Activated CD4-positive, alpha-beta T cell treated with anti-CD3 and anti-CD28 coated beads, Interleukin-2, amount 10 ng/mL, durations not matched to agents 7 days and 5 days (primary cell): ENCODE measurements around the gene ATP8B1. TPM values are rescaled to one million over a fixed set of nuclear protein-coding genes. Genes with fewer than 3 reads are reported as not detected.

Source experiments
- CTCF ChIA-PET: fragments of 350-600 bp; sonication (Branson Sonifier 250); formaldehyde crosslinking; loops from one replicate; lab custom pipeline; 2021; ENCODE audit warnings: antibody characterized with exemption; lab: Charles Lee
- POLR2A ChIA-PET: fragments of 350-600 bp; sonication (Branson Sonifier 250); formaldehyde crosslinking; loops from one replicate; lab custom pipeline; 2021; ENCODE audit warnings: antibody characterized with exemption; lab: Charles Lee
- DNase-seq: peaks from one replicate; pipeline ENCODE4 v3.0.0-alpha.2; 2020
- H3K27ac Mint-ChIP-seq: one replicate; pipeline ENCODE4 v1.8.0; 2021; ENCODE audit warnings: mild to moderate bottlenecking, moderate library complexity, mixed read lengths
- H3K27me3 Mint-ChIP-seq: one replicate; pipeline ENCODE4 v1.8.0; 2021; ENCODE audit warnings: mixed read lengths
- H3K36me3 Mint-ChIP-seq: one replicate; pipeline ENCODE4 v1.8.0; 2021; ENCODE audit warnings: low read depth, mixed read lengths
- H3K4me1 Mint-ChIP-seq: one replicate; pipeline ENCODE4 v1.8.0; 2021; ENCODE audit warnings: mixed read lengths
- H3K4me3 Mint-ChIP-seq: one replicate; pipeline ENCODE4 v1.8.0; 2021; ENCODE audit warnings: mild to moderate bottlenecking, moderate library complexity, mixed read lengths
- H3K9me3 Mint-ChIP-seq: one replicate; pipeline ENCODE4 v1.8.0; 2021; ENCODE audit warnings: mixed read lengths
- total RNA-seq, 2 experiments: library from RNA; stranded (reverse); gene quantifications; one replicate each; pipeline ENCODE4 v1.2.3, GENCODE V29; 2021

The ATP8B1 gene
- total RNA-seq, 2 experiments from 2014 or later, result not detected

DNA sequence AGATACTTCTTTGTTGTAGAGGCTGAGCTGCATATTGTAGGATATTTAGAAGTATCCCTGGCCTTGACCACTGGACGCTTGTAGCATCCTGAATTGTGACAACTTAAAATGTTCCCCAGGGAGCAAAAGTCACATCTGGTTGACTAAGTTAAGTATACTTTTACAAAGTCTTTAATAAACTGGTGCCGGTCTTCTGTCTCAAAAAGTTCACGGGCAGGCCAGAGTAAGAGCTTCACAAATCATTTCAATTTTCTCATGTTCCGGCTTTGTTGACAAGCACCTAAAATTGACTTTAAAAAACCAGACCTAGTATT lies 18.4 kb downstream of the ATP8B1 start:
- H3K36me3 Mint-ChIP-seq, result no peaks in the 10 kb centered on the region
- H3K27me3 Mint-ChIP-seq, result no peaks in the 10 kb centered on the region
- H3K9me3 Mint-ChIP-seq, result no peaks in the 10 kb centered on the region
- H3K4me3 Mint-ChIP-seq, result no peak overlapping the region
- no peak overlapping the region for H3K27ac Mint-ChIP-seq
- H3K4me1 Mint-ChIP-seq, result peaks cover 8% of the 10 kb centered on the region
- DNase-seq, result no peak
- ChIA-PET CTCF (interaction anchor here (1.4 kb wide), 1 partner anchor 15 kb away, joined by 3 read pairs; no protein-coding TSS in a partner anchor), POLR2A (no interaction called here)

DNA sequence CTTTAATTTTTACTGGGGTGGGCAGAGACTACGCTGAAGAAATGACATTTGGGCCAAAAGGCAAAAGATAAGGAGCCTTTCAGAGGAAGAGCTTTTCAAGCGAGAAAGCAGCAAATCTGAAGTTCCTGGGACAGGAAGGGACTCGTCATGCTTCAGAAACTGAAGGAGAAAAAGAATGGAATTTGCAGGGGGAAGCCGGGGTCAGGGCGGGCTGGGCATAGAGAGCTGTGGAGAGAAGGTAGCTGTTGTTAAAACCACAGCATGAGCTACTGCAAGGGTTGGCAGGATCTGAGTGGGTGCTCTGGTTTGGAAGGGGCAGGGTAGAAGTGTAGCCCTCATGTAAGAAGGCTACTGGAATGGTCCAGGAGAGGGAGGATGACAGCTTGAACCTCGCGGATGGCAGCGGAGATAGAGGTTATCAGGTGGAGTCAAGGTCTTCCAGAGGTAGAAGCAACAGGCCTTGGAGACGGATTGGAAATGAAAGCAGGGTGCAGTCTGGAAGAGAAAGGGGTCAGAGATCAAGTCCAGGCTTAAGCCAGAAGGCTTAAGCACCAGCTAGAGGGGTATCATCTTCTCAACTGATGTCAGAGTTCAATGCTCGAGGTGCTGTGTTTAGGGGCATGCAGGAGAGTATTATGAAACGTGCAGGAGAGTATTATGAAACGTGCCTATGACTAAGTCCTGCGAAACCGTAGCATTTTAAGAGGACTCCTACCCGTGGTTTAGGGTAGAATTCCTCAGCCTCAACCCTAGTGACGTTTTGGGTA lies 18.9 kb downstream of the ATP8B1 start:
- peaks cover 8% of the 10 kb centered on the region for H3K4me1 Mint-ChIP-seq
- DNase-seq, result no peak
- ChIA-PET POLR2A (no interaction called here), CTCF (interaction anchor here (0.7 to 1.4 kb wide), 2 partner anchors 15 to 126 kb away, joined by 3 read pairs; no protein-coding TSS in a partner anchor)
- no peak overlapping the region for H3K27ac Mint-ChIP-seq
- H3K36me3 Mint-ChIP-seq, result no peaks in the 10 kb centered on the region
- no peaks in the 10 kb centered on the region for H3K27me3 Mint-ChIP-seq
- no peaks in the 10 kb centered on the region for H3K9me3 Mint-ChIP-seq
- no peak overlapping the region for H3K4me3 Mint-ChIP-seq

- Mint-ChIP-seq H3K36me3 (no peaks in the 10 kb centered on the region), H3K27me3 (no peaks in the 10 kb centered on the region), H3K4me3 (no peak overlapping the region), H3K27ac (no peak overlapping the region), H3K4me1 (peaks cover 8% of the 10 kb centered on the region), H3K9me3 (no peaks in the 10 kb centered on the region)
- no peak for DNase-seq
- ChIA-PET POLR2A (no interaction called here), CTCF (interaction anchor here (1.1 kb wide), 1 partner anchor 15 kb away, joined by 3 read pairs; no protein-coding TSS in a partner anchor)
Measured at GRCh38 chr18:57782049-57782448, 21.1 kb downstream of the ATP8B1 start.

DNA sequence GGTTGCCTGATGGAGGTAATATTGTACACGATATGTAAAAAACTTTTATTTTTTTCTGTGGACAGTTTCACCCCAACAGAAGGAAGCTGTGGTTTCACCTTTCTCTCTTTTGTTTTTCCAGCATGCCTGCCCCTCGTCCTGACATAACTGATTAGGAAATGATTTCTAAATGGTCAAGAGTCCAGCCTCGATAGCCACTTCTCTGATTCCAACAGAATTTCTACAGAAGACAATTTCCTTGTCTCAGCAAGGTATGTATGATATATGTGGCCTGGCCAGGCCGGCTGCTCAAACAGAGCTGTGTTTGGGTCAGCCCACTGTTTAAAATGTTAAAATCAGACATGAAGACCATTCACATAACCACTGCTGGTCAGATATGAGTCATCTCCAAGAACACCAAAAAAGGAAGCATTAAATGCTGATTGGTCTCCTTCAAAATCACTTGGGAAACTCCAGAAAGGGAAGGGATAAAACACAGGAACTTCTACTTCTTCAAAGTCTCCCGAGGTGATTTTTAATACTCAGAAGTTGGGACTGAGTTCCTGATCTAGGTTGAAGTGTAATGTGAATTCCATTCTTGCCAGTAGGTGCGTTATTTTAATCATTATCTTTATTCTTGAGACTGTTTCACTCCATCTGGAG lies 22.3 kb downstream of the ATP8B1 start:
- Mint-ChIP-seq H3K4me1 (peaks cover 8% of the 10 kb centered on the region), H3K27me3 (no peaks in the 10 kb centered on the region), H3K9me3 (no peaks in the 10 kb centered on the region), H3K36me3 (no peaks in the 10 kb centered on the region), H3K4me3 (no peak overlapping the region), H3K27ac (no peak overlapping the region)
- ChIA-PET POLR2A (no interaction called here), CTCF (interaction anchor here (1.8 kb wide), 1 partner anchor 10 kb away, joined by 3 read pairs; no protein-coding TSS in a partner anchor)
- DNase-seq, result no peak

DNA sequence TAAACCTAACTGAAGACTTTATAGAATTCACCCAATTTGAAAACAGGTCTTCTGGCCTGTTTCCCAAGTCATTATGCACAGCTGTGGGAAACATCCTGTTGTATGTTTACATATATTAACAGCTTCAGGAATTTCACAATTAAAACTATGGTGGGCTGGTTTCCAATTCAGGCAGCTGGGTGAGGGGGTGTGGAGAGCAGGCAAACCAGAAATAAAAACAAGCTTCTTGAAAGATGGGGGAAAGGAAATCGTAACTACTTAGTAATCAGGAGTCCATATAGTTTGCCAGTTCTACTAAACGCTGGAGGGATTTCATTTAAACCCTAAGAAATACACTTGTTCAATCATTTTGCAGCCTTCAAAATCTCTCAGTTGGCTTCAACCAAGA lies 22.8 kb downstream of the ATP8B1 start:
- no peak for DNase-seq
- no peaks in the 10 kb centered on the region for H3K27me3 Mint-ChIP-seq
- H3K9me3 Mint-ChIP-seq, result no peaks in the 10 kb centered on the region
- H3K4me3 Mint-ChIP-seq, result no peak overlapping the region
- peaks cover 8% of the 10 kb centered on the region for H3K4me1 Mint-ChIP-seq
- ChIA-PET POLR2A (no interaction called here), CTCF (interaction anchor here (1.8 kb wide), 1 partner anchor 9 kb away, joined by 3 read pairs; no protein-coding TSS in a partner anchor)
- H3K36me3 Mint-ChIP-seq, result no peaks in the 10 kb centered on the region
- H3K27ac Mint-ChIP-seq, result no peak overlapping the region

DNA sequence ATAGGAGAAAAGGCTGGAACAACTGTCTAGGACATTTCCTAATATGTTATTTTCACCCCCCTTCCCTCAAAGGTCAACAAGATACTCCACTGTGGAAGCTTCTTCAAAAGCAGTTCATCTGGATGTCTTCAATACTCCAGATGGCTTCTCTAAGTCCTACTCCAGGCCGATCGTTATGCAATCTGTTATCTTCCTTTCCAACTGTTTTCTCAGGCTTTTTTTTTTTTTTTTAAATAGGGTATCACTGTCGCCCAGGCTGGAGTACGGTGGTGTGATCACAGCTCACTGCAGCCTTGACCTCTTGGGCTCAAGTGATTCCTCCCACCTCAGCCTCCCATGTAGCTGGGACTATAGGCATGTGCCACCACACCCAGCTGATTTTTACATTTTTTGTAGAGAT lies 26.3 kb downstream of the ATP8B1 start:
- H3K27ac Mint-ChIP-seq, result no peak overlapping the region
- peaks cover 8% of the 10 kb centered on the region for H3K4me1 Mint-ChIP-seq
- POLR2A ChIA-PET, result no interaction called here
- H3K36me3 Mint-ChIP-seq, result no peaks in the 10 kb centered on the region
- H3K4me3 Mint-ChIP-seq, result no peak overlapping the region
- CTCF ChIA-PET, result interaction anchor here (0.7 kb wide), 1 partner anchor 218 kb away, joined by 3 read pairs; no protein-coding TSS in a partner anchor
- DNase-seq, result no peak
- H3K27me3 Mint-ChIP-seq, result no peaks in the 10 kb centered on the region
- H3K9me3 Mint-ChIP-seq, result no peaks in the 10 kb centered on the region

- ChIA-PET POLR2A (no interaction called here), CTCF (interaction anchor here (0.7 kb wide), 1 partner anchor 218 kb away, joined by 3 read pairs; no protein-coding TSS in a partner anchor)
- H3K4me1 Mint-ChIP-seq, result peaks cover 8% of the 10 kb centered on the region
- no peak overlapping the region for H3K27ac Mint-ChIP-seq
- no peaks in the 10 kb centered on the region for H3K27me3 Mint-ChIP-seq
- H3K4me3 Mint-ChIP-seq, result no peak overlapping the region
- H3K36me3 Mint-ChIP-seq, result no peaks in the 10 kb centered on the region
- H3K9me3 Mint-ChIP-seq, result no peaks in the 10 kb centered on the region
- DNase-seq, result no peak
Measured at GRCh38 chr18:57776354-57776753, 26.8 kb downstream of the ATP8B1 start.

GRCh38 chr18:57775937-57776336 lies 27.2 kb downstream of the ATP8B1 start:
- no peak overlapping the region for H3K27ac Mint-ChIP-seq

GRCh38 chr18:57772387-57772799 lies 30.7 kb downstream of the ATP8B1 start:
- H3K4me1 Mint-ChIP-seq, result no peaks in the 10 kb centered on the region
- ChIA-PET POLR2A (no interaction called here), CTCF (interaction anchor here (1.0 kb wide), 1 partner anchor 17 kb away, joined by 3 read pairs; no protein-coding TSS in a partner anchor)
- H3K36me3 Mint-ChIP-seq, result no peaks in the 10 kb centered on the region
- H3K4me3 Mint-ChIP-seq, result no peak overlapping the region
- no peak overlapping the region for H3K27ac Mint-ChIP-seq
- H3K27me3 Mint-ChIP-seq, result no peaks in the 10 kb centered on the region
- no peak for DNase-seq
- no peaks in the 10 kb centered on the region for H3K9me3 Mint-ChIP-seq

More at GRCh38 chr18:57775937-57776336, 27.2 kb downstream of the ATP8B1 start:
- ChIA-PET CTCF (no interaction called here), POLR2A (no interaction called here)
- Mint-ChIP-seq H3K36me3 (no peaks in the 10 kb centered on the region), H3K4me1 (peaks cover 8% of the 10 kb centered on the region), H3K9me3 (no peaks in the 10 kb centered on the region), H3K4me3 (no peak overlapping the region), H3K27me3 (no peaks in the 10 kb centered on the region)
- no peak for DNase-seq

DNA sequence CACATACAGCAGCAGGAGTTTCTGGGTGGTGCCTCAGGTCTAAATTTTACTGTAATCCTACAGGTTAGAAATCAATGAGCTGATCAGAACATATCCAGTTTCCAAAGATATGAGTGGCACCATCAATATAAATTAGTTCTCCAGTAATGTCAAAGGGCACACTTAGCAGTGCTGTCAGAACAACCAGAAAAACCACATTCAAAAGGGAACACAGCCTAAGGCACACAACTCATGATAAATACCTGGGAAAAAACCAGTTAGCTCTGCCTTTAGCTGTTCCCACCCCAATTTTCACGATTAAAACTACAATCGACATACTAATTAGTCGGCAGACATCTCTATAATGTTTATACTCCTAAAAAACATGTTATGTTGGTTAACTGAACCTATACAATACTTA lies 31.5 kb downstream of the ATP8B1 start:
- H3K4me1 Mint-ChIP-seq, result no peaks in the 10 kb centered on the region
- CTCF ChIA-PET, result interaction anchor here (1.3 kb wide), 1 partner anchor 9 kb away, joined by 3 read pairs; no protein-coding TSS in a partner anchor
- POLR2A ChIA-PET, result no interaction called here
- no peak for DNase-seq
- H3K27ac Mint-ChIP-seq, result no peak overlapping the region
- H3K4me3 Mint-ChIP-seq, result no peak overlapping the region
- no peaks in the 10 kb centered on the region for H3K27me3 Mint-ChIP-seq
- no peaks in the 10 kb centered on the region for H3K36me3 Mint-ChIP-seq
- H3K9me3 Mint-ChIP-seq, result no peaks in the 10 kb centered on the region

- no peaks in the 10 kb centered on the region for H3K4me1 Mint-ChIP-seq
- no peak for DNase-seq
- ChIA-PET POLR2A (no interaction called here), CTCF (interaction anchor here (1.3 kb wide), 1 partner anchor 10 kb away, joined by 3 read pairs; no protein-coding TSS in a partner anchor)
- no peaks in the 10 kb centered on the region for H3K36me3 Mint-ChIP-seq
- no peak overlapping the region for H3K27ac Mint-ChIP-seq
- no peaks in the 10 kb centered on the region for H3K9me3 Mint-ChIP-seq
- no peaks in the 10 kb centered on the region for H3K27me3 Mint-ChIP-seq
- H3K4me3 Mint-ChIP-seq, result no peak overlapping the region
Measured at GRCh38 chr18:57771193-57771592, 31.9 kb downstream of the ATP8B1 start.

GRCh38 chr18:57768537-57769326 lies 34.4 kb downstream of the ATP8B1 start:
- no peak overlapping the region for H3K27ac Mint-ChIP-seq
- ChIA-PET CTCF (interaction anchor here (0.6 to 1.2 kb wide), 3 partner anchors 10 to 16 kb away, joined by 3 read pairs; no protein-coding TSS in a partner anchor), POLR2A (no interaction called here)
- H3K27me3 Mint-ChIP-seq, result no peaks in the 10 kb centered on the region
- no peaks in the 10 kb centered on the region for H3K4me1 Mint-ChIP-seq
- no peak for DNase-seq
- no peak overlapping the region for H3K4me3 Mint-ChIP-seq
- H3K36me3 Mint-ChIP-seq, result no peaks in the 10 kb centered on the region
- H3K9me3 Mint-ChIP-seq, result no peaks in the 10 kb centered on the region
